GM23338 (cell line): ENCODE data around the gene ST8SIA3. TPM values are rescaled to one million over a fixed set of nuclear protein-coding genes. Genes with fewer than 3 reads are reported as not detected.

Experiments
- ATAC-seq: fragments of 200-7000 bp; cut with Tn5 transposase; 3 replicates; pipeline ENCODE4 v1.9.1; 2020
- DNase-seq: peaks from one replicate; pipeline ENCODE4 v3.0.0-alpha.2; 2015; ENCODE audit warnings: low spot score
- H2AFZ ChIP-seq: fragments of 200-600 bp; sonication (generic); 2 replicates; pipeline ENCODE4 v1.8.0; 2016; ENCODE audit warnings: antibody characterized with exemption, mild to moderate bottlenecking, moderate library complexity
- H3F3A ChIP-seq: fragments of 200-600 bp; sonication (generic); replicated peaks from 2 replicates; pipeline ENCODE4 v1.8.0; 2017; ENCODE audit warnings: antibody characterized with exemption, mixed run types, low read depth
- H3K27ac ChIP-seq: fragments of 200-600 bp; sonication (generic); 2 replicates; pipeline ENCODE4 v1.6.1; 2016; ENCODE audit warnings: low read depth
- H3K27me3 ChIP-seq: fragments of 200-600 bp; sonication (generic); 2 replicates; pipeline ENCODE4 v1.8.0; 2016; ENCODE audit warnings: mild to moderate bottlenecking, mixed run types, moderate library complexity; ENCODE audit not compliant: insufficient read depth
- H3K36me3 ChIP-seq: fragments of 200-600 bp; sonication (generic); 2 replicates; pipeline ENCODE4 v1.8.0; 2016; ENCODE audit warnings: mild to moderate bottlenecking; ENCODE audit not compliant: insufficient read depth
- H3K4me1 ChIP-seq: fragments of 200-600 bp; sonication (generic); 2 replicates; pipeline ENCODE4 v1.8.0; 2016; ENCODE audit warnings: mild to moderate bottlenecking, moderate library complexity; ENCODE audit not compliant: insufficient read depth
- H3K4me2 ChIP-seq: fragments of 200-600 bp; sonication (generic); 2 replicates; pipeline ENCODE4 v1.7.1; 2017; ENCODE audit warnings: mixed run types
- H3K4me3 ChIP-seq: fragments of 200-600 bp; sonication (generic); 2 replicates; pipeline ENCODE4 v1.6.1; 2016; ENCODE audit warnings: mixed run types
- H3K79me2 ChIP-seq: fragments of 200-600 bp; sonication (generic); replicated peaks from 2 replicates; pipeline ENCODE4 v1.8.0; 2017; ENCODE audit warnings: mild to moderate bottlenecking; ENCODE audit not compliant: insufficient read depth
- H3K9me2 ChIP-seq: fragments of 200-600 bp; sonication (generic); 2 replicates; pipeline ENCODE4 v1.8.0; 2017; ENCODE audit not compliant: insufficient read depth
- H4K20me1 ChIP-seq: fragments of 200-600 bp; sonication (generic); replicated peaks from 2 replicates; pipeline ENCODE4 v1.8.0; 2017; ENCODE audit warnings: mild to moderate bottlenecking; ENCODE audit not compliant: insufficient read depth
- H3K27ac Mint-ChIP-seq: 2 replicates; pipeline ENCODE4 v1.8.0; 2020; ENCODE audit warnings: inconsistent platforms, mild to moderate bottlenecking, moderate library complexity, mixed read lengths
- H3K27me3 Mint-ChIP-seq: 3 replicates; pipeline ENCODE4 v1.8.0; 2022; ENCODE audit warnings: low read depth, mild to moderate bottlenecking, moderate library complexity, mixed read lengths, inconsistent platforms; ENCODE audit not compliant: insufficient read depth, poor library complexity
- H3K36me3 Mint-ChIP-seq: 3 replicates; pipeline ENCODE4 v1.8.0; 2021; ENCODE audit warnings: low read depth, mild to moderate bottlenecking, inconsistent platforms, moderate library complexity, mixed read lengths
- H3K4me1 Mint-ChIP-seq: 3 replicates; pipeline ENCODE4 v1.8.0; 2020; ENCODE audit warnings: mild to moderate bottlenecking, inconsistent platforms, mixed read lengths
- H3K4me3 Mint-ChIP-seq: 3 replicates; pipeline ENCODE4 v1.8.0; 2021; ENCODE audit warnings: moderate library complexity, mild to moderate bottlenecking, inconsistent platforms, mixed read lengths
- H3K9me3 Mint-ChIP-seq: 3 replicates; pipeline ENCODE4 v1.8.0; 2020; ENCODE audit warnings: moderate library complexity, mild to moderate bottlenecking, inconsistent platforms, mixed read lengths
- CREB1 ChIP-seq: fragments of 250-450 bp; sonication (Bioruptor Pico); IDR thresholded peaks from 2 replicates; pipeline ENCODE4 v1.5.0; 2020; ENCODE audit warnings: low read depth, mild to moderate bottlenecking, moderate library complexity
- EZH2 ChIP-seq: fragments of 200-600 bp; sonication (generic); IDR thresholded peaks from one replicate; pipeline ENCODE4 v1.8.0; 2017; ENCODE audit warnings: antibody characterized with exemption, mild to moderate bottlenecking, low read depth; ENCODE audit not compliant: unreplicated experiment
- ZNF331 ChIP-seq: fragments of 250-450 bp; sonication (Bioruptor Pico); IDR thresholded peaks from 2 replicates; pipeline ENCODE4 v1.5.0; 2020; ENCODE audit warnings: low read depth, mild to moderate bottlenecking, moderate library complexity
- ZNF462 ChIP-seq: fragments of 250-450 bp; sonication (Bioruptor Pico); IDR thresholded peaks from 2 replicates; pipeline ENCODE4 v1.5.0; 2020; ENCODE audit warnings: mild to moderate bottlenecking, moderate library complexity
- polyA plus RNA-seq: library from polyadenylated mRNA; unstranded; fragments of >200 nt; fragmentation: Nextera tagmentation; extraction: Ambion mirVana; gene quantifications from 2 replicates; pipeline ENCODE4 v1.2.1, GENCODE V29; 2016
- total RNA-seq: library from RNA; depleted of rRNA; stranded (reverse); fragments of >200 nt; shearing (Covaris generic); gene quantifications from 2 replicates; pipeline ENCODE4 v1.2.3, GENCODE V29; 2014
- TF ChIP-seq, protein P1 (sequence below): IDR thresholded peaks from 2 replicates; pipeline ENCODE4 v1.6.1; 2016; ENCODE audit warnings: antibody characterized with exemption

Gene ST8SIA3
- total and polyA plus RNA-seq, 2 experiments from 2014 or later = 1.3 to 2.2 TPM

DNA sequence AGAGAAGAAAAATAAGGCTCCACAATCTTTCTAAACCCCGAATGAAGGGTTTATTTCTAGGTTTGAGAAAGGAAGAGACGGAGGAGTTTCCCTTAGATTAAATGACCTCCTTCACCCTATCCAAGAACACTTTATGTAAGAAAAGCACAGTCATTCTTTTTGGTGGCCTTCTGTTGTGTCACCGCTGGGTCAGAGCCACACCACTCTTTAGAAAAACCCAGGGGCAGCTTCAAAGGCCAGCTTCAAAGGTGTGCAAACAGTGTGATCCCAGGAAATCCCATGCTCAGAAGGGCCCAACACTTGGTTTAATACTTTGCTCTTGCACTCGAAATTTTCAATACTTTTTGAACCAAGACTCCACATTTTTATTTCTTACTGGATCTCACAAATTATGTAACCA, 7.1 kb downstream of the ST8SIA3 start (continued):
- TF ChIP-seq ZNF462 = no peak

GRCh38 chr18:57362714-57363113, 10.4 kb downstream of the ST8SIA3 start:
- Histone ChIP-seq H3K79me2 (no peaks in the 10 kb centered on the region), H3K27ac (no peak overlapping the region), H3K36me3 (no peaks in the 10 kb centered on the region), H4K20me1 (no peaks in the 10 kb centered on the region), H3F3A (no peaks in the 10 kb centered on the region), H2AFZ (no peak overlapping the region), H3K4me3 (no peak overlapping the region), H3K4me2 (no peak overlapping the region), H3K9me2 (no peaks in the 10 kb centered on the region), H3K4me1 (no peaks in the 10 kb centered on the region), H3K27me3 (no peaks in the 10 kb centered on the region)
- no peak overlapping the region for H3K27ac Mint-ChIP-seq
- no peaks in the 10 kb centered on the region for H3K9me3 Mint-ChIP-seq
- no peak for DNase-seq
- H3K27me3 Mint-ChIP-seq = no peaks in the 10 kb centered on the region
- no peak for ATAC-seq
- H3K4me1 Mint-ChIP-seq = no peaks in the 10 kb centered on the region; the same call in 2 of the 3 replicates
- H3K4me3 Mint-ChIP-seq = no peak overlapping the region
- H3K36me3 Mint-ChIP-seq = no peaks in the 10 kb centered on the region
- TF ChIP-seq CREB1 (no peak), ZNF331 (CRISPR knock-in tag) (no peak), ZNF462 (no peak), EZH2 (no peak)
- TF ChIP-seq, protein P1, sequence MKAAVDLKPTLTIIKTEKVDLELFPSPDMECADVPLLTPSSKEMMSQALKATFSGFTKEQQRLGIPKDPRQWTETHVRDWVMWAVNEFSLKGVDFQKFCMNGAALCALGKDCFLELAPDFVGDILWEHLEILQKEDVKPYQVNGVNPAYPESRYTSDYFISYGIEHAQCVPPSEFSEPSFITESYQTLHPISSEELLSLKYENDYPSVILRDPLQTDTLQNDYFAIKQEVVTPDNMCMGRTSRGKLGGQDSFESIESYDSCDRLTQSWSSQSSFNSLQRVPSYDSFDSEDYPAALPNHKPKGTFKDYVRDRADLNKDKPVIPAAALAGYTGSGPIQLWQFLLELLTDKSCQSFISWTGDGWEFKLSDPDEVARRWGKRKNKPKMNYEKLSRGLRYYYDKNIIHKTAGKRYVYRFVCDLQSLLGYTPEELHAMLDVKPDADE = no peak
